Osteocyte (in vitro differentiated cells): ENCODE results near the gene MRPL27. TPM values are rescaled to one million over a fixed set of nuclear protein-coding genes. Genes with fewer than 3 reads are reported as not detected.

ENCODE experiments used
- DNase-seq: peaks from one replicate; pipeline ENCODE4 v3.0.0; 2021; ENCODE audit warnings: mixed read lengths; ENCODE audit not compliant: unreplicated experiment; ENCODE audit errors: extremely low spot score
- H3K27ac Mint-ChIP-seq: one replicate; pipeline ENCODE4 v1.8.0; 2021; ENCODE audit warnings: mild to moderate bottlenecking, mixed read lengths; ENCODE audit not compliant: unreplicated experiment
- H3K27me3 Mint-ChIP-seq: one replicate; pipeline ENCODE4 v1.8.0; 2021; ENCODE audit warnings: mixed read lengths; ENCODE audit not compliant: unreplicated experiment
- H3K36me3 Mint-ChIP-seq: one replicate; pipeline ENCODE4 v1.8.0; 2021; ENCODE audit warnings: mixed read lengths; ENCODE audit not compliant: unreplicated experiment
- H3K4me1 Mint-ChIP-seq: one replicate; pipeline ENCODE4 v1.8.0; 2021; ENCODE audit warnings: mixed read lengths; ENCODE audit not compliant: unreplicated experiment
- H3K4me3 Mint-ChIP-seq: one replicate; pipeline ENCODE4 v1.8.0; 2021; ENCODE audit warnings: mild to moderate bottlenecking, moderate library complexity, mixed read lengths; ENCODE audit not compliant: unreplicated experiment
- H3K9me3 Mint-ChIP-seq: one replicate; pipeline ENCODE4 v1.8.0; 2021; ENCODE audit warnings: mixed read lengths; ENCODE audit not compliant: unreplicated experiment
- total RNA-seq: library from RNA; stranded (reverse); gene quantifications from 2 replicates; pipeline ENCODE4 v1.2.1, GENCODE V29; 2021
- TF ChIP-seq, protein P1 (sequence below): fragments of 200-600 bp; sonication (generic); IDR thresholded peaks from 2 replicates; pipeline ENCODE4 v1.5.0; 2021; ENCODE audit warnings: antibody characterized with exemption, mild to moderate bottlenecking, moderate library complexity

The MRPL27 gene
- total RNA-seq, 1 donor from 2014 or later: 54.5 TPM

GRCh38 chr17:50356418-50356817 is 16.6 kb downstream of the MRPL27 start:
- Mint-ChIP-seq H3K36me3 (peaks cover 13% of the 10 kb centered on the region), H3K4me3 (no peak overlapping the region), H3K27ac (no peak overlapping the region), H3K27me3 (no peaks in the 10 kb centered on the region), H3K4me1 (no peaks in the 10 kb centered on the region), H3K9me3 (no peaks in the 10 kb centered on the region)
- no peak for DNase-seq
- TF ChIP-seq, protein P1, sequence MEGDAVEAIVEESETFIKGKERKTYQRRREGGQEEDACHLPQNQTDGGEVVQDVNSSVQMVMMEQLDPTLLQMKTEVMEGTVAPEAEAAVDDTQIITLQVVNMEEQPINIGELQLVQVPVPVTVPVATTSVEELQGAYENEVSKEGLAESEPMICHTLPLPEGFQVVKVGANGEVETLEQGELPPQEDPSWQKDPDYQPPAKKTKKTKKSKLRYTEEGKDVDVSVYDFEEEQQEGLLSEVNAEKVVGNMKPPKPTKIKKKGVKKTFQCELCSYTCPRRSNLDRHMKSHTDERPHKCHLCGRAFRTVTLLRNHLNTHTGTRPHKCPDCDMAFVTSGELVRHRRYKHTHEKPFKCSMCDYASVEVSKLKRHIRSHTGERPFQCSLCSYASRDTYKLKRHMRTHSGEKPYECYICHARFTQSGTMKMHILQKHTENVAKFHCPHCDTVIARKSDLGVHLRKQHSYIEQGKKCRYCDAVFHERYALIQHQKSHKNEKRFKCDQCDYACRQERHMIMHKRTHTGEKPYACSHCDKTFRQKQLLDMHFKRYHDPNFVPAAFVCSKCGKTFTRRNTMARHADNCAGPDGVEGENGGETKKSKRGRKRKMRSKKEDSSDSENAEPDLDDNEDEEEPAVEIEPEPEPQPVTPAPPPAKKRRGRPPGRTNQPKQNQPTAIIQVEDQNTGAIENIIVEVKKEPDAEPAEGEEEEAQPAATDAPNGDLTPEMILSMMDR: no peak

- no peak overlapping the region for H3K4me3 Mint-ChIP-seq
- no peaks in the 10 kb centered on the region for H3K27me3 Mint-ChIP-seq
- TF ChIP-seq, protein P1: no peak
- no peak for DNase-seq
- no peak overlapping the region for H3K27ac Mint-ChIP-seq
- peaks cover 13% of the 10 kb centered on the region for H3K36me3 Mint-ChIP-seq
- H3K4me1 Mint-ChIP-seq: no peaks in the 10 kb centered on the region
- H3K9me3 Mint-ChIP-seq: no peaks in the 10 kb centered on the region
Measured at GRCh38 chr17:50355701-50356341, 17.2 kb downstream of the MRPL27 start.

DNA sequence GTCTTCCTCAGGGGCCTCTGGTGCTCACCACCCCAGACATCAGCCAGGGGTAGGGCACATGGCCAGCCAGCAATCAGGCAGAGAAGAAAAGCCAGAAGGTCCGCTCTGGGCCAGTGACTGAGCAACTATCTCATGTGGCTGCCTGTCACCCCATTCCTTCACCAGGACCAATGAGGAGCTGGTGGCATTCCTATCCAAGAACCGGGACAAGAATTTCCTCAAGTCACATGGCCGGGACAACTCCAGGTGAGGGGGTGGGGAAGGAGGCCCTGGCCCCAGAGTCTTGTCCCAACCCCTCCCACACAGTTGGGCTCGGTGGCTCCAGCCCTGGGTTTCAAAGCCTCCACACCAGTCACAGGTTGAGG is 17.7 kb downstream of the MRPL27 start:
- H3K4me3 Mint-ChIP-seq: no peak overlapping the region
- peaks cover 13% of the 10 kb centered on the region for H3K36me3 Mint-ChIP-seq
- H3K27ac Mint-ChIP-seq: no peak overlapping the region
- no peaks in the 10 kb centered on the region for H3K27me3 Mint-ChIP-seq
- DNase-seq: no peak
- H3K4me1 Mint-ChIP-seq: no peaks in the 10 kb centered on the region
- no peaks in the 10 kb centered on the region for H3K9me3 Mint-ChIP-seq
- TF ChIP-seq, protein P1: no peak

DNA sequence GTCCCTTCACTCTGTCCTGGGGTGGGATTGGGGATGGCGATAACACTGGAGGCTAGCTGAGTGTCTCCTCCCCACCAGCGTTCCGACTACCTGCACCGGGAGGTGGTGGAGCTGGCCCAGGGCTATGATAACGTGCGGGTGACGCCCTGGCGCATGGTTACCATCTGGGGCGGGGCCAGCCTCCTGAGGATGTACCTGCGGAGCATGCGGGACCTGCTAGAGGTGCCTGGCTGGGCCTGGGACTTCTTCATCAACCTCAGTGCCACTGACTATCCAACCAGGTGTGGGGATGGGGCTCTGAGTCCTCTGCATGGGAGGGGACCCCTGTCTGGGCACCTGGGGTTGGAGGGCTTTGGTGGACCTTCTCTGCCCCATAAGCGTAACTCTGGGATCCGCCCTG is 18.2 kb downstream of the MRPL27 start:
- H3K36me3 Mint-ChIP-seq: peaks cover 13% of the 10 kb centered on the region
- no peaks in the 10 kb centered on the region for H3K9me3 Mint-ChIP-seq
- no peak for DNase-seq
- H3K27me3 Mint-ChIP-seq: no peaks in the 10 kb centered on the region
- no peak overlapping the region for H3K4me3 Mint-ChIP-seq
- H3K4me1 Mint-ChIP-seq: no peaks in the 10 kb centered on the region
- TF ChIP-seq, protein P1: no peak
- no peak overlapping the region for H3K27ac Mint-ChIP-seq

GRCh38 chr17:50354198-50354597 is 18.8 kb downstream of the MRPL27 start:
- Mint-ChIP-seq H3K36me3 (peaks cover 13% of the 10 kb centered on the region), H3K4me1 (no peaks in the 10 kb centered on the region), H3K27me3 (no peaks in the 10 kb centered on the region), H3K9me3 (no peaks in the 10 kb centered on the region), H3K27ac (no peak overlapping the region), H3K4me3 (no peak overlapping the region)
- DNase-seq: no peak
- TF ChIP-seq, protein P1: no peak
